ENCODE results near the gene GXYLT2.

Gene GXYLT2

DNA sequence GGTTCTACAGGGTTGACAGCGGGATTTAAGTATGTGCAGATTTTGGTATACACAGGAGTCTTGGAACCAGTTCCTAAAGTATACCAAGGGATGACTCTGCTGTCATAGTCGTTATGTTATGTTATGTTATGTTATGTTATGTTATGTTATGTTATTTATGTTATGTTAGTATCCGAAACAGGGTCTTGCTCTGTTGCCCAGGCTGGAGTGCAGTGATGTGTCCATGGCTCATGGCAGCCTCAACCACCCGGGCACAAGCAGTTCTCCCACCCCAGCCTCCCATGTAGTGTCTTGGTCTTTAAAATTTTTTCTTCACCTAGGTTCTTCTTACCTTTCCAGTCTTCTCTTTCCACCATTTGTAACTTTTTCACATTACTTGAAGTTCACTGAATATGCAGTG, 130.5 kb downstream of the GXYLT2 start:
- no peak for DNase-seq (ENCODE audit: low spot score)

- no peak for DNase-seq (ENCODE audit: low spot score)
Measured at GRCh38 chr3:73018790-73019441, 131.1 kb downstream of the GXYLT2 start.

DNA sequence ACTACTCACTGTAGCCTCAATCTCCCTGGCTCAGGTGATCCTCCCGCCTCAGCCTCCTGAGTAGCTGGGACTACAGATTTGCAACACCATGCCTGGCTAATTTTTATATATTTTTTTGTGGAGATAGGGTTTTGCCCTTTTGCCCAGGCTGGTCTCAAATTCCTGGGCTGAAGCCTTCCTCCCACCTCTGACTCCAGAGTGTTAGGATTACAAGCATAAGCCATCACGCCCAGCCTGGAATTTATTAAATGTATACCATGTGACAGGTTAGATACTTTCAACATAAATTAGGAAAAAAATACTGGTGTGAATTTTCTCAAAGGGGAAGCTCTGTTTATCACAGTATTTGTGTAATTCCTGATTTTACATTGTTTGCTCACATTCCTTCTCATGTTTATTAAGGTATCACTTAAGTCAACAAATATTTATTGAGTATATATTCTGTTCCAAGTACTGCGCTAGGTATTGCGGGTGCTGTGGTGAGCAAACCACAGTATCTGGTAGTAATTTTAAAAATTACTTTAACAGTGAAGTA, 133.5 kb downstream of the GXYLT2 start:
- no peak for DNase-seq (ENCODE audit: low spot score)

DNA sequence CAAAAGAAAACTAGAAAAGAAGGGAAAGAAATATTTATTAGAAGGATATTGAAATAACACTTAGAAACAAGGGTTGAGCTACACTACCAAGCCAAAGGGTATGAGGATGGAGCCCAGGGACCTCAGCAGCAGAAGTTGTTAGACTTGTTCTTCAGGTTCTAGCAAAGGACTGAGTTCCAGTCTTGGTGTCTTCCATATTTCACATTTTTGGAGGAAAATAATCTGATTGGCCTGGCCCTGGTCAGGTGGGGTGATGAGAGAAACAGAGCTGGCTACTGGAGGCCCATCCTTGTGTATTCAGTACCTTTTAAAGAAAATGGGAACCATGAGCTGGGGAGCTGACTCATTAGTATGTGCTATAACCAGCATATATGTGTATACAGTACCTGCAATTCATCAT, 137.0 kb downstream of the GXYLT2 start:
- DNase-seq (ENCODE audit: low spot score) = no peak

DNA sequence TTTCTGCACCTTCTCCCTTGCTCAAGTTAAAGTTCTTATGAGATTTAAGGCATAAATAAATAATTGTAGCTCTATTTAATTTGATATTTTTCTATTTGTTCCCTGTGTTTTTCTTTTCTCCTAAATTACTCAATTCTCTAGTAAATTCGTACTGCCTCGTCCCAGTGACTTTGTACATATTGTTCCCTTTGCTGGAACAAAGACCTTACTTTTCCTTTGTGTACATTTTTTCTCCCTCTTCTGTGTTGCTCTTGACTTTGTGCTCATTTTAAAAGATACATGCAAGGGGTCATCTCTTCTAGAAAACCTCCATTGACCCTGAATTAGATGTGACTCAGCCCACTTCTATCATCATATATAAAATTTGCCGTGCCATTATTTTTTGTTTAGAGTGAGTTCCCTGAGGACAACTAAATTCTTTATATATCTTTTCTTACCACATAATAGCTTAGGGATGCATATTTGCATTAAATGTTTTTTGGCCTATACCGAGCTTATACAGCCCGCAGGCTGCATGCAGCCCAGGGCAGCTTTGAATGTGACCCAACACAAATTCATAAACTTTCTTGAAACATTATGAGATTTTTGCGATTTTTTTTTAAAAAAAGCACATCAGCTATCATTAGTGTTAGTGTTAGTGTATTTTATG, 138.4 kb downstream of the GXYLT2 start:
- no peak for DNase-seq (ENCODE audit: low spot score)

All from GM03348 (cell line).